Astrocyte of the spinal cord (primary cell): ENCODE data around the gene OSBPL8.
A peak's percentile ranks its signal among the peaks of the same experiment; 100 is the strongest.
"Not testable (repeated sequence)": the region's sequence is repeated elsewhere in the genome, so short reads cannot be mapped to it uniquely, and the experiment has no call there.

Experiments used
- DNase-seq: peaks from one replicate; pipeline ENCODE4 v3.0.0; 2011; ENCODE audit warnings: low read depth, low spot score
- H3K4me3 ChIP-seq: 2 replicates; pipeline ENCODE4 v1.5.1; 2011; ENCODE audit warnings: low read depth, mild to moderate bottlenecking, low read length, moderate library complexity
- in situ Hi-C: cut with HindIII; loops from 2 replicates; pipeline ENCODE4 v1.10.0; 2017; ENCODE audit warnings: low sequenced_read_pairs
- TF ChIP-seq, protein P1 (sequence below): IDR thresholded peaks from 2 replicates; pipeline ENCODE4 v1.5.1; 2012; ENCODE audit warnings: low read depth, mild to moderate bottlenecking, low read length, inconsistent platforms

OSBPL8 gene

GRCh38 chr12:76375939-76376338, 183.6 kb downstream of the OSBPL8 start:
- in situ Hi-C loops = no loop called here
- DNase-seq = no peak
- TF ChIP-seq, protein P1, sequence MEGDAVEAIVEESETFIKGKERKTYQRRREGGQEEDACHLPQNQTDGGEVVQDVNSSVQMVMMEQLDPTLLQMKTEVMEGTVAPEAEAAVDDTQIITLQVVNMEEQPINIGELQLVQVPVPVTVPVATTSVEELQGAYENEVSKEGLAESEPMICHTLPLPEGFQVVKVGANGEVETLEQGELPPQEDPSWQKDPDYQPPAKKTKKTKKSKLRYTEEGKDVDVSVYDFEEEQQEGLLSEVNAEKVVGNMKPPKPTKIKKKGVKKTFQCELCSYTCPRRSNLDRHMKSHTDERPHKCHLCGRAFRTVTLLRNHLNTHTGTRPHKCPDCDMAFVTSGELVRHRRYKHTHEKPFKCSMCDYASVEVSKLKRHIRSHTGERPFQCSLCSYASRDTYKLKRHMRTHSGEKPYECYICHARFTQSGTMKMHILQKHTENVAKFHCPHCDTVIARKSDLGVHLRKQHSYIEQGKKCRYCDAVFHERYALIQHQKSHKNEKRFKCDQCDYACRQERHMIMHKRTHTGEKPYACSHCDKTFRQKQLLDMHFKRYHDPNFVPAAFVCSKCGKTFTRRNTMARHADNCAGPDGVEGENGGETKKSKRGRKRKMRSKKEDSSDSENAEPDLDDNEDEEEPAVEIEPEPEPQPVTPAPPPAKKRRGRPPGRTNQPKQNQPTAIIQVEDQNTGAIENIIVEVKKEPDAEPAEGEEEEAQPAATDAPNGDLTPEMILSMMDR = no peak
- no peak overlapping the region for H3K4me3 ChIP-seq

GRCh38 chr12:76375470-76375869, 184.1 kb downstream of the OSBPL8 start:
- DNase-seq = no peak
- H3K4me3 ChIP-seq = no peak overlapping the region
- in situ Hi-C loops = no loop called here
- TF ChIP-seq, protein P1 = no peak

DNA sequence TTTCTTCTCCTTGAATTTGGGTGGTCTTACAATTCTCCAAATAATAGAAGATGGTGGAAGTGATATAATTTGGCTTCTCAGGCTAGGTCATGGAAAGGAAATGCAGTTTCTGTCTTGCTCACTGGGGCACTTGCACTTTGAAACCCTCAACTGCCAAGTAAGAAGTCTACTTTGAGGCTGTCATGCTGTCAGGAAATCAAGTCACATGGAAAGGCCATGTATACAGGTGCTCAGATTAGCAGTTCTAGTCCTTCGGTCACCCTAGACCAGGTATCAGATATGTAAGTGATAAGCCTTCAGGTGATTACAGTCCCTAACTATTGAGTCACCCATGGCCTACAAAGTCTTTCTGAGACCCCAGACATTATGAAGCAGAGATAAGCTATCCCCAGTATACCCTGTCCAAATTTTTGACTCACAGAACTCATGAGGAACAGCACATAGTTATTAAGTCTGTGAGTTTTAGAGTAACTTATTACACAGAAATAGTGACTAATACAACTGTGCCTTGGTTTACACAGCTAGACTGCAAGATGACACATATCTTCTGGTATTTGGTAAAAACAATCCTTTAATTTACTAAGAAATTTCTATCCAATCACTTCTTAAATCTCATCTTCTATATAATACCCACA, 185.1 kb downstream of the OSBPL8 start:
- TF ChIP-seq, protein P1 = no peak
- peak; percentile 9 for DNase-seq
- in situ Hi-C loops = no loop called here
- no peak overlapping the region for H3K4me3 ChIP-seq

- TF ChIP-seq, protein P1 = no peak
- DNase-seq = no peak
- H3K4me3 ChIP-seq = no peak overlapping the region
- in situ Hi-C loops = no loop called here
Measured at GRCh38 chr12:76368230-76368629, 191.3 kb downstream of the OSBPL8 start.

DNA sequence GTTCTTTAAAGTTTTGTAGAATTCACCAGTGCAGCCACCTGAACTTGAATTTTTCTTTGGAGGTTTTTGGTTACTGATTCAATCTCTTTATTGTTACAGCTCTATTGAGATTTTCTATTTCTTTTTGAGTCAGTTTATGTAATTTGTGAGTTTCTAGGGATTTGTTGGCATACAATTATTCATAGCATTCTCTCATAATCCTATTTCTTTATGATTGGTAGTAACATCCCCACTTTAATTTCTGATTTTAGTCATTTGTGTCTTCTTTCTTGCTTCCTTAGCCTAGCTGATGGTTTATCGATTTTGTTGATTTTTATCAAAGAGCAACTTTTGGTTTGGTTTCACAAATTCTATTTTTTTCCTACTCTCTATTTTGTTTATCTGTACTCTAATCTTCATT, 193.4 kb downstream of the OSBPL8 start:
- DNase-seq = no peak
- H3K4me3 ChIP-seq = no peak overlapping the region
- in situ Hi-C loops = no loop called here
- TF ChIP-seq, protein P1 = no peak

- H3K4me3 ChIP-seq, in situ Hi-C loops, DNase-seq: not testable (repeated sequence)
Measured at GRCh38 chr12:76364131-76364530, 195.4 kb downstream of the OSBPL8 start.

GRCh38 chr12:76360316-76360715, 199.3 kb downstream of the OSBPL8 start:
- in situ Hi-C loops = no loop called here
- no peak overlapping the region for H3K4me3 ChIP-seq
- no peak for DNase-seq
- TF ChIP-seq, protein P1 = no peak
